IMR-90 (cell line): ENCODE results near the gene SOBP. TPM values are rescaled to one million over a fixed set of nuclear protein-coding genes. Genes with fewer than 3 reads are reported as not detected.

ENCODE experiments used
- ATAC-seq: fragments of 200-7000 bp; cut with Tn5 transposase; 2 replicates; pipeline ENCODE4 v1.9.1; 2020; ENCODE audit warnings: low read depth, mild to moderate bottlenecking, moderate library complexity
- BruUV-seq: library from RNA; stranded (reverse); fragments of 400-500 nt; replicated peaks from 2 replicates; lab custom pipeline; 2021; lab: Mats Ljungman, UMichigan
- CTCF ChIA-PET: fragments of 300-600 bp; formaldehyde crosslinking; extraction: SDS; loops from one replicate; lab custom pipeline; 2021; ENCODE audit warnings: antibody characterized with exemption; lab: Yijun Ruan, JAX
- POLR2A ChIA-PET: fragments of 300-600 bp; sonication (Branson Sonifier 250); formaldehyde crosslinking; loops from one replicate; lab custom pipeline; 2022; ENCODE audit warnings: antibody characterized with exemption; ENCODE audit not compliant: unreplicated experiment; lab: Charles Lee
- DNase-seq: peaks from one replicate; pipeline ENCODE4 v3.0.0; 2013
- H2AFZ ChIP-seq: replicated peaks from 2 replicates; pipeline ENCODE3; 2013; ENCODE audit warnings: low read length, mild to moderate bottlenecking; ENCODE audit not compliant: poor library complexity
- H2AK5ac ChIP-seq: 2 replicates; pipeline ENCODE4 v1.6.1; 2013; ENCODE audit warnings: low read depth, low read length, inconsistent platforms
- H2AK9ac ChIP-seq: replicated peaks from 2 replicates; pipeline ENCODE3; 2013; ENCODE audit warnings: mild to moderate bottlenecking, low read depth, low read length, moderate library complexity; ENCODE audit not compliant: poor library complexity
- H2BK120ac ChIP-seq: 2 replicates; pipeline ENCODE4 v1.6.1; 2013; ENCODE audit warnings: low read depth, low read length, inconsistent platforms
- H2BK15ac ChIP-seq: 3 replicates; pipeline ENCODE4 v1.6.1; 2013; ENCODE audit warnings: low read depth, low read length, inconsistent platforms
- H2BK20ac ChIP-seq: 2 replicates; pipeline ENCODE4 v1.6.1; 2013; ENCODE audit warnings: low read depth, mild to moderate bottlenecking, inconsistent platforms, low read length, moderate library complexity
- H2BK5ac ChIP-seq: 2 replicates; pipeline ENCODE4 v1.6.1; 2013; ENCODE audit warnings: mild to moderate bottlenecking, low read depth, low read length, inconsistent platforms; ENCODE audit not compliant: poor library complexity, severe bottlenecking
- H3K14ac ChIP-seq: replicated peaks from 2 replicates; pipeline ENCODE4 v1.6.1; 2013; ENCODE audit warnings: low read depth, low read length, inconsistent platforms
- H3K18ac ChIP-seq: 2 replicates; pipeline ENCODE4 v1.6.1; 2013; ENCODE audit warnings: low read depth, low read length, control low read depth
- H3K23ac ChIP-seq: 2 replicates; pipeline ENCODE4 v1.6.1; 2013; ENCODE audit warnings: low read depth, low read length, inconsistent platforms
- H3K27ac ChIP-seq: 2 replicates; pipeline ENCODE4 v1.5.1; 2013; ENCODE audit warnings: mild to moderate bottlenecking, control low read depth, low read length; ENCODE audit not compliant: insufficient read depth
- H3K27me3 ChIP-seq: 2 replicates; pipeline ENCODE4 v1.6.1; 2013; ENCODE audit warnings: low read length; ENCODE audit not compliant: control insufficient read depth, insufficient read depth
- H3K36me3 ChIP-seq: 2 replicates; pipeline ENCODE4 v1.6.1; 2013; ENCODE audit warnings: low read length, mixed read lengths; ENCODE audit not compliant: control insufficient read depth, insufficient read depth
- H3K4ac ChIP-seq: 2 replicates; pipeline ENCODE4 v1.6.1; 2013; ENCODE audit warnings: low read depth, low read length, inconsistent platforms
- H3K4me1 ChIP-seq: 2 replicates; pipeline ENCODE4 v1.6.1; 2013; ENCODE audit warnings: low read length, mixed read lengths; ENCODE audit not compliant: control insufficient read depth, insufficient read depth
- H3K4me2 ChIP-seq: 2 replicates; pipeline ENCODE4 v1.6.1; 2013; ENCODE audit warnings: low read depth, mild to moderate bottlenecking, control low read depth, low read length, moderate library complexity
- H3K4me3 ChIP-seq: 2 replicates; pipeline ENCODE4 v1.5.1; 2013; ENCODE audit warnings: low read depth, mild to moderate bottlenecking, control low read depth, low read length, moderate library complexity; ENCODE audit not compliant: insufficient read depth
- H3K56ac ChIP-seq: 2 replicates; pipeline ENCODE4 v1.6.1; 2013; ENCODE audit warnings: low read length, inconsistent platforms; ENCODE audit not compliant: insufficient read depth; ENCODE audit errors: extremely low read depth
- H3K79me1 ChIP-seq, 2 experiments: 2 replicates each; pipeline ENCODE4 v1.6.1; 2013; ENCODE audit warnings: low read length in 2 of 2, inconsistent platforms in 1 of 2, low read depth in 1 of 2
- H3K9ac ChIP-seq: 2 replicates; pipeline ENCODE4 v1.6.1; 2013; ENCODE audit warnings: low read depth, low read length, control low read depth
- H3K9me1 ChIP-seq: 2 replicates; pipeline ENCODE4 v1.6.1; 2013; ENCODE audit warnings: low read length, inconsistent platforms; ENCODE audit not compliant: insufficient read depth
- H3K9me3 ChIP-seq: 2 replicates; pipeline ENCODE4 v1.6.1; 2013; ENCODE audit warnings: low read length; ENCODE audit not compliant: control insufficient read depth, insufficient read depth
- H4K20me1 ChIP-seq: 2 replicates; pipeline ENCODE4 v1.6.1; 2013; ENCODE audit warnings: low read length, inconsistent platforms; ENCODE audit not compliant: insufficient read depth
- H4K5ac ChIP-seq: 2 replicates; pipeline ENCODE4 v1.6.1; 2013; ENCODE audit warnings: mild to moderate bottlenecking, low read depth, low read length, control low read depth
- H4K8ac ChIP-seq, 2 experiments: 2 replicates each; pipeline ENCODE4 v1.6.1; 2013; ENCODE audit warnings: low read depth in 2 of 2, low read length in 2 of 2, control low read depth in 1 of 2, inconsistent platforms in 1 of 2
- H4K91ac ChIP-seq: 2 replicates; pipeline ENCODE4 v1.6.1; 2013; ENCODE audit warnings: low read depth, low read length, inconsistent platforms; ENCODE audit not compliant: insufficient read depth
- CEBPB ChIP-seq: IDR thresholded peaks from 2 replicates; pipeline ENCODE4 v1.6.1; 2012; ENCODE audit warnings: low read depth, low read length, improper control_type of control experiment
- CTCF ChIP-seq: conservative IDR thresholded peaks from 2 replicates; pipeline ENCODE4 v1.5.1; 2012; ENCODE audit warnings: mild to moderate bottlenecking, low read depth, low read length, improper control_type of control experiment
- FOS ChIP-seq: fragments of 150-350 bp; IDR thresholded peaks from 2 replicates; pipeline ENCODE4 v1.6.1; 2016; ENCODE audit warnings: low read depth, low read length
- MAZ ChIP-seq: IDR thresholded peaks from 2 replicates; pipeline ENCODE4 v1.6.1; 2012; ENCODE audit warnings: low read depth, mild to moderate bottlenecking, low read length, improper control_type of control experiment, moderate library complexity, borderline replicate concordance
- NFE2L2 ChIP-seq: fragments of 150-350 bp; IDR thresholded peaks from 2 replicates; pipeline ENCODE4 v1.6.1; 2016; ENCODE audit warnings: low read depth, mild to moderate bottlenecking, low read length
- POLR2A ChIP-seq: IDR thresholded peaks from 2 replicates; pipeline ENCODE4 v1.6.1; 2012; ENCODE audit warnings: mild to moderate bottlenecking, low read depth, low read length
- RFX5 ChIP-seq: IDR thresholded peaks from 2 replicates; pipeline ENCODE4 v1.8.0; 2012; ENCODE audit warnings: low read depth, mild to moderate bottlenecking, low read length, moderate library complexity
- SMC3 ChIP-seq: fragments of 150-350 bp; IDR thresholded peaks from 2 replicates; pipeline ENCODE4 v1.6.1; 2016; ENCODE audit warnings: low read depth, mild to moderate bottlenecking, antibody characterized with exemption, low read length, moderate library complexity
- USF2 ChIP-seq: fragments of 150-350 bp; IDR thresholded peaks from 2 replicates; pipeline ENCODE4 v1.6.1; 2017; ENCODE audit warnings: mild to moderate bottlenecking, antibody characterized with exemption, low read length, low read depth
- WGBS, 2 experiments: methylation state at CpG; one replicate each; pipeline versions ENCODE4 v1.1.5 to v1.1.7; 2013; ENCODE audit warnings: missing lambda C conversion rate in 2 of 2; ENCODE audit not compliant: insufficient read length in 1 of 2; ENCODE audit errors: extremely low coverage in 2 of 2; 5-methylcytosine and 5-hydroxymethylcytosine counted together
- dilution Hi-C: fragments of 300-500 bp; cut with HindIII; formaldehyde crosslinking; loops from one replicate; pipeline ENCODE4 v1.14.3; 2018; ENCODE audit warnings: low sequenced_read_pairs; ENCODE audit not compliant: unreplicated experiment
- in situ Hi-C: fragments of 300-500 bp; cut with MboI; formaldehyde crosslinking; loops from 3 replicates; pipeline ENCODE4 v1.14.3; 2019; ENCODE audit warnings: low sequenced_read_pairs, inconsistent platforms, mixed read lengths
- intact Hi-C: fragments of 100-400 bp; cut with micrococcal nuclease; formaldehyde crosslinking; loops from 2 replicates; pipeline ENCODE4 v1.10.0; 2022
- polyA plus RNA-seq, 3 experiments: library from polyadenylated mRNA; depleted of rRNA; stranded (reverse); fragments of >200 nt; gene quantifications; 2 replicates each; pipeline ENCODE4 v1.2.3, GENCODE V29; 2012; ENCODE audit warnings: low replicate concordance in 1 of 3
- total RNA-seq: library from RNA; depleted of rRNA; stranded (reverse); fragments of >200 nt; gene quantifications from 2 replicates; pipeline ENCODE4 v1.2.3, GENCODE V29; 2012

The SOBP gene
- total and polyA plus RNA-seq, 2 of the 4 experiments (the other 2 are of a cell fraction), result 0.60 to 0.72 TPM

- intact Hi-C loops (no loop called here), in situ Hi-C loops (no loop called here), dilution Hi-C loops (no loop called here)
- Histone ChIP-seq H3K4me3 (no peak overlapping the region), H3K4me2 (no peak overlapping the region), H2AFZ (no peak overlapping the region), H3K4me1 (no peaks in the 10 kb centered on the region), H4K5ac (no peak overlapping the region), H3K18ac (no peak overlapping the region), H4K8ac (no peak overlapping the region), H4K91ac (no peak overlapping the region), H2AK9ac (no peak overlapping the region), H3K23ac (no peak overlapping the region), H2BK120ac (no peak overlapping the region), H3K27ac (no peak overlapping the region), H2BK20ac (no peak overlapping the region), H4K20me1 (no peaks in the 10 kb centered on the region), H3K9ac (no peak overlapping the region), H2AK5ac (no peak overlapping the region), H2BK5ac (no peak overlapping the region), H3K56ac (no peak overlapping the region), H3K9me1 (no peaks in the 10 kb centered on the region), H3K79me1 (no peaks in the 10 kb centered on the region), H3K4ac (no peak overlapping the region), H2BK15ac (no peak overlapping the region), H3K9me3 (no peaks in the 10 kb centered on the region), H3K36me3 (no peaks in the 10 kb centered on the region), H3K14ac (no peak overlapping the region), H3K27me3 (peaks cover 1% of the 10 kb centered on the region; the same call in 1 of the 2 replicates)
- no CpG with 5 or more reads among the region's 2 CpGs for WGBS, 2 experiments
- no TSS peak for BruUV-seq
- peak; percentile 11 for DNase-seq
- no peak; the same call in 1 of the 2 replicates for ATAC-seq
- CTCF ChIA-PET, result interaction anchor here (0.5 kb wide), 1 partner anchor 13 kb away, joined by 5 read pairs; no protein-coding TSS in a partner anchor
- POLR2A ChIA-PET, result no interaction called here
- TF ChIP-seq MAZ (no peak), CEBPB (no peak), SMC3 (no peak), POLR2A (no peak), RFX5 (no peak), FOS (no peak), NFE2L2 (no peak), CTCF (no peak), USF2 (no peak)
These were observed 102.9 kb downstream of the SOBP start for GRCh38 chr6:107592806-107593205.
